ENCODE results near the gene KRT86.

The KRT86 gene

DNA sequence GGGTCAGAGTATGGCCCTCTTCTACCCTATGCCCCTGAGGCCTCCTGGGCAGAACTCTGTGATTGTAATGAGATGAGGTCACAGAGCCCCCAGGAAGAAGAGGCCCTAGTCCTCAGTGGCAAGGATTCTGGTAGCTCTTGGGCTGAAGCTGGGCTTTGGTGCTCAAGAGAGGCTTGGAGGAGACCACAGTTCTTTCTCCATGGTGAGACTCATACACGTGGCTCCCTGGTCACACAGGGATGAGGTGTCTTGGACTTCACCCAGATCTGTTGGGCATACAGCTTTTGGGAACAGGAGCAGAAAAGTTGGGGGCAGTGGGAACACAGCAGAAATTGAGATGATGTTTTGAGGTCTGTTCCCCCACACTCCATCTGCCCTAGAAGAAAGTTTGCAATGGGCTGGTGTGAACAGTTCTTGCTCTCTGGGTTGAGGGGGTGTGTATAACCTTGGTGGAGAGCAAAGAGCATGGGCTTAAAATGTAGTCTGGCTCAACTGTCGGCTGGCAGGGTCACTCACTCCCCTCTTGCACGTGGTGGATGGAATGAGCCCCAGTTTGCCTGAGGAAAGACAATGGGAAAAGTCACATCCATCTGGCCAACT, at the start of gene KRT86:
TSS of gene KRT86 (plus strand) at position 125 of the 600 bp plus-strand sequence. CDS start 27,272 bp downstream, outside the sequence.
- DNase-seq (ENCODE audit: low spot score) = no peak

DNA sequence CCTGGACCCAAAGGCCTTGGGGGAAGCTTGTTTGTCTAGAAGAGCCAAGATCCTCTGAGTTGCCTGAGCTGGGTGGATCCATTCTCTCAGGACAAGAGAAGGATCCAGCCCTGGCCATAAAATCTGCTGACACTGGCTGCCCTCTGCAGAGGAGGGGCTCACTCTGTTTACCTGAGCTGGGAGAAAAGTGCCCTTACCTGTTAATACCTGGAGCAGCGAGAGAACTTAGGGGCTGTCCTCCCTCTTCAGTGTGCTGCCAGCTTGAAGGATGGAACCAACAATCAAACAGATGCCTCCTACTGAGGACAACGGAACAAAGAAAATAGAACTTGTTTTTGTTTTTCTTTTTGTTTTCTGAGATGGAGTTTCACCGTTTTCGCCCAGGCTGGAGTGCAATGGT, 48.7 kb upstream of the KRT86 start:
- DNase-seq (ENCODE audit: low spot score) = no peak

DNA sequence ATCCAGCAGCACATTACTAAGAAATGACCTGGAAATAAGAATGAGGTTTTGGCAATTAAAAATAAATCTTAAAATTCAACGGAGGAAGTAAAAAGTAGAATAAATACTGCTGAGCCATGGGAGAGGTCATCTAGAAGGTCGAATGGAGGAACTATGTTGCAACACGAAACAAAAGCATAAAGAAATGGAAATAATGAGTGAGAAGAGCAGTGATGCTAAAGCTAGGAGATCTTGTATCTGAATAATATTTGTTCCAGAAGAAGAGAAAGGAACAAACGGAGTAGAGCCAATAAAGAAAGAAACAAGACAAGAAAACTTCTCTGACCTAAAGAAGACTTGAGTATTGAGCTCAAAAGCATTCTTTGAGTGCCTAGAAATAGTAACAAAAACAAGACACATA, 48.0 kb upstream of the KRT86 start:
- DNase-seq (ENCODE audit: low spot score) = no peak

DNA sequence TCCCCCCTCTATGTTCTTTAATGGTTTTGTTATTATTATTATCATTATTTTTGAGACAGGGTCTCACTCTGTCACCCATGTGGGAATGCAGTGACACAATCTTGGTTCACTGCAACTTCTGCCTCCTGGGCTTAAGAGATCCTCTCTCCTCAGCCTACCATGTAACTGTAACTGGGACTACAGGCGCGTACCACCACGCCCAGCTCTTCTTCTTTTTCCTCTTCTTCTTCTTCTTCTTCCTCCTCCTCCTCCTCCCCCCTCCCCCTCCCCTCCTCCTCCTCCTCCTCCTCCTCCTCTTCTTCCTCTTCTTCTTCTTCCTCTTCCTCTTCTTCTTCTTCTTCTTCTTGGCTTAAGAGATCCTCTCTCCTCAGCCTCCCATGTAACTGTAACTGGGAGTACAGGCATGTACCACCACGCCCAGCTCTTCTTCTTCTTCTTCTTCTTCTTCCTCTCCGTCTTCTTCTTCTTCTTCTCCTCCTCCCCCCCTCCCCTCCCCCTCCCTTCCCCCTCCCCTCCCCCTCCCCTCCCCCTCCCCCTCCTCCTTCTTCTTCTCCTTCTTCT, 46.8 kb upstream of the KRT86 start:
- no peak for DNase-seq (ENCODE audit: low spot score)

DNA sequence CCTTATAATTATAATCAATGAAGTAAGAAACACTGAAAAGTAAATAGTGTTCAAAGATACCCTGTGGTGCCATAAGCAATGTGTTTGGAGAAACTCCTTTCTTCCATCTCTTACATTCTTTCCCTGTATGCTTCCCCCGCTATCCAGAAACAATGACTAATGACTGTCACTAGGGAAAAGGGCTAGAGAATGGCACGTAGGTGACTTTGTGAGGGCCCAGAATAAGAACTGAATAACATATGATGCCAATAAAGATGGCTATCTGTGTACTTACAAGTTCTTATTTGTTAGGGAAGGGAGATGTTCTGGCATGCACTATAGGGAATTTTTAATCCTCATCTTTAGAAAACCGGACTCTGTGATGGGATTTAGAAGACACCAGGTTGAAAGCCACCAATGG, 46.1 kb upstream of the KRT86 start:
- no peak for DNase-seq (ENCODE audit: low spot score)

DNA sequence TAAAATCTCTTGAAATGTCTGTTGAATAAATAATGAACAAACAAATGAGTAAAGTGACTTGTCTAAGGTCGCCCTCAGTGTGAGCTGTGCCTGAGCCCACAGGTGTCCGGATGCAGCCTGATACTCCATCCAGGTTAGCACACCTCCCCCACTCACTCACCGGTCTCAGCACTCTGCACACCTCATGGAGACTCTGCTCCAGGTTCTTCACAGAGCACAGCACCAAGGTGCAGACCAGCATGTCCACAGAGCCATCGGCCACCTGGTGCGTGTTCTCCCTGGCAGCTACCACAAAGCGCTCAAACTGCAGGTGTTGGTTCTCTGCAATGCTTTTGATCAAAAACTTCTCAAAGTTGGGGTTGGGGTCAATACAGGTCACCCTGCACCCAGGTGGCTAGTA, 45.5 kb upstream of the KRT86 start:
- DNase-seq (ENCODE audit: low spot score) = no peak

DNA sequence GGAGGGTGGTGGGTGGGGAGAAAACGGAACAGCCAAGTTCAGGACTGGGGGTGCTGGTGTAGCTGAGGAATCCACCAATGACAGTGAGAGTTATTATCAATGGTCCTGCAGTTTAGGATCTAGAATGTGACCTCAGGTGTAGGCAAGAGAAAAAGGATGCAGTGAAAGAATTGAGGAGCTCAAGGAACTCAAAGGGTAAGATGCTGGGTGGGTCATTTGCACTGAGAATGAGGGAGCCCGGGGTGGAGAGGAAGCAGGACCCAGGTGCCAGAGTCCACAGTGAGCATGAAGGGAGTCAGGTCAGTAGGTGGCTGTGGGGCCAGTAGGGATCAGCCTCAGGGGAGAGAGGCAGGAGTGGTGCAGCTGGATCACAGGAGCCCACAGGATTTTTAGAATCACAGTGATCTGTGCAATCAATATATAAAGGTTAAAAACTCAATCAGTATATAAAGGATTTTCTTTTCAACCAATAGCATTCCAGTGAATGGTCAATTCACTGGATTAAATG, 44.6 kb upstream of the KRT86 start:
- DNase-seq (ENCODE audit: low spot score) = no peak

DNA sequence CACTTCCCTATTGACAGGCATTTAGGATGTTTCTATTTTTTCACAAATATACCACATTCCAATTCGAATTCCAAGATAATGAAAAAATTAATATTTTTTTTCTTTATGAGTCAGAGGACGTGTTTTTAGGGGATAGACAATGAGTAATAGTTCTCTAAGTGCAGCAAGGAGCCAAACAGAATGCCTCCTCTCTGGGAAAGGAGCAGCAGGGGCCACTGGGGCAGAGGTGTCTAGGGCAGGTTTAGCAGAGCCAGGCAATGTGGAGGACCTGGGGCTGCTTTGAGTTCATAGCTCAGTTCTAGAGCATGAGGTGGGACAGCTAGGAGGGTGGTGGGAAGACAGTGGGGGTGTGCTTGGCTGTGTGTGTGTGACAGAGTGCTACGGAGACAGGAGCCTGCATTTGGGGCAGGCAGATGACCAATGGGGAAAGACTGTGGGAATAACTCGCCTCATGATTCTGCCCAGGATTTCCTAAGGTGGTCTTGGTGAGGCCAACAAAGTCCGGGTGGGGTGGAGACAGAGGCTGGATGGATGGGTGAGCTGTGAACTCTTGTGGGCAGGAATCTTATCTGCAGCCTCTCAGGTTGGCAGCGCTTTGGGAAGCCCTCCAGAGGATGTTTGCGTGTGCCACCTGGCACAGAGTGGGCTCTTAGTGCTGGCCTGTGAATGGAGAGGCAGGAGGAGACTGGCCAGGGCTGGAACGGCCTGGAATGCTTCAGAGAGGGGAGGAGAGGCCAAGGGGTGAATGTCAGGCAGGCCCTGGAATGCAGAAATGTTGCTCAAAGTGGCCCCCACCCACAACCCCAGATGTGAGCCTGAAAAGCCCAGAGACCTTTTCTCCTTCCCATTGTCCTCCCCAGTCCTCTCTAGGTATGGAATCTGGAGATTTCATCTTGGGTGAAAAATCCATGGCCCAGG, 43.8 kb upstream of the KRT86 start:
- no peak for DNase-seq (ENCODE audit: low spot score)

DNA sequence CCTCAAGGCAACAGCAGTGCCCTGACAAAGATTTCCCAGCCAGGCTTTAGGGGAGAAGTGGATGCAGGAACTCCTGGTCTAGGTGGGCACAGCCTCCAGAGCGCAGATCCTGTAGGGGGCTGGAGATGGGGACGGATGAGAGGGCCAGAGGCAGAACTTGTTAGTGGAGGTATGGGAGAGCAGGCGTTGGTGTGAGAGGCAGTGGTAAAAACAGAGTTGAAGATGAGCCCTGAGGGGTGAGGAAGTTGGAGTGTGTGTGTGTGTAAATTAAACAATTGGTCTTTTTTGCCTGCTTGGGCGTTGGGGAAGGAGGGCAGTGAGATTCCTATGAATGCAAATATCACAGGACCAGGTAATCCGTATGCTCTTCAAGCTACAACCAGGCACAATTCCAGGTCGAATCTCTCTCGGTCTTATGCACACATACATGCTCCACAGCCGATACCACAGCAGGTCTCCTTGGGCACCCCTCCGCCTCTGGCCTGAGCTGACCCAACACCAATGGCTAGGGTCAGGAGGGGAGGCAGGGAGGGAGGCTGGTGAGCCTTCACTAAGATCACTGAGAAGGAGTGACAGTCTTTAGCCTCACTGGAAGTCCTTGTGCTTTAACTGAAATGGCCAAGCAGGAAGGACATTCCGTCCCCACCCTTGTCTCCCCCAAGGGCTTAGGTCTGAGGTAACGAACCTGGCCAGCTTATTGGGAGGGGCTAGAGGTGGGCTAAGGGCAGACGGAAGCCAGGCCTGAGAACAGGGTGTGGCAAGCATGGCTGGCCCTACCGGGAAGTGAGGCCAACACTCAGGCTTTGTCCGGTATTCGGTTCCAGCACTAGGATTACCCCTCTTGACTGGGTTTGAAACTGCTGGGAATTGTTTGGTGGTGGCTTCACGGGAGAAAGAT, 42.9 kb upstream of the KRT86 start:
- no peak for DNase-seq (ENCODE audit: low spot score)

DNA sequence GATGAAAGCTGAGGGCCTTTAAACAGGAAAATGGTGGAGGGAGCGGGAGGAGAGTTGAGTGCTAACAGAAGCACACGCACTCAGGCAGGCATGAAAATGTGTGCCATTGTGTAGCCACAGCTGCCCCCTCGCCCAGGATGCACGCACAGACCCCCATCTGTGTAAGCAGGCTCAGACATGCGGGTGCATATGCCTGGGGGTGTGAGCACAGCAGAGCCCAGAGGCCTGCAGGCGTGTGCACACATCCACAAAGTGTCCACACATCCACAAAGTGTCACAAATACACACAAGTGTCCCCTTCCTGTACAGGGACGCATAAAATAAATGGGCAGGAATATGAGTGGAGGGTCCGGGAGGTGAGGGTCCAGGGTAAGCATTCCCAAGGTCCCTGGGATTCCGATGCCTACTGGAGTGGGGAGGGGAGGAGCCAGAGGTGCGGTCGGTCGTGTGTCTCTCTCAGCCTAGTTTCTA, 42.2 kb upstream of the KRT86 start:
- no peak for DNase-seq (ENCODE audit: low spot score)

DNA sequence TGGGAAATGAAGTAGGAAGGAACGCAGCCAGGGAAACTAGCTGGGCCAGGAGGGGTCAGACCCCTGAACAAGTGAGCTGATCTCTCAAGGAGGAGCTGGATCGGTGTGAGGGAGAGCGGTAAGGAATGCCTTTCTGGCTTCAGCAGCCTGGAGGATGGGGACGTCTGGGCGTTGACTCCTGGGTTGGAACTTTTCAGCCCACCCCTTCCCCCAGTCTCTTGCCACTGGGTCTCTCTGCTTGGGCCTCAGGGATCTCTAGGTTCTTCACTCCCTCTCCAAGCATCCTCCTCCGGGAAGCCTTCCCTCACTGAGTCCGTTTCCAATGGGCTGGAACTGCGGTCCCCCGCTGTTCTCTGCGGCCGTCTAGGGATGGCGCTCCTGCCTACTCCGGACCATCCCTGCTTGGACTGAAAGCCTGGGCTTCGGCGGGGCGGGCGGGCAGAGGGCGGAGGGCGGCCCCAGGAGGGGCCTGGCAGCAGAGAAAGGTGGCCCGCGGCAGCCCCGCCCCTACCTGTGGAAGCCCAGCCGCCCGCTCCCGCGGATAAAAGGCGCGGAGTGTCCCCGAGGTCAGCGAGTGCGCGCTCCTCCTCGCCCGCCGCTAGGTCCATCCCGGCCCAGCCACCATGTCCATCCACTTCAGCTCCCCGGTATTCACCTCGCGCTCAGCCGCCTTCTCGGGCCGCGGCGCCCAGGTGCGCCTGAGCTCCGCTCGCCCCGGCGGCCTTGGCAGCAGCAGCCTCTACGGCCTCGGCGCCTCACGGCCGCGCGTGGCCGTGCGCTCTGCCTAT, 41.6 kb upstream of the KRT86 start, which contains the start of gene KRT7:
TSS of gene KRT7 (plus strand) at position 570 of the 788 bp plus-strand sequence. CDS start at position 624, 54 bp downstream.
- no peak for DNase-seq (ENCODE audit: low spot score)

DNA sequence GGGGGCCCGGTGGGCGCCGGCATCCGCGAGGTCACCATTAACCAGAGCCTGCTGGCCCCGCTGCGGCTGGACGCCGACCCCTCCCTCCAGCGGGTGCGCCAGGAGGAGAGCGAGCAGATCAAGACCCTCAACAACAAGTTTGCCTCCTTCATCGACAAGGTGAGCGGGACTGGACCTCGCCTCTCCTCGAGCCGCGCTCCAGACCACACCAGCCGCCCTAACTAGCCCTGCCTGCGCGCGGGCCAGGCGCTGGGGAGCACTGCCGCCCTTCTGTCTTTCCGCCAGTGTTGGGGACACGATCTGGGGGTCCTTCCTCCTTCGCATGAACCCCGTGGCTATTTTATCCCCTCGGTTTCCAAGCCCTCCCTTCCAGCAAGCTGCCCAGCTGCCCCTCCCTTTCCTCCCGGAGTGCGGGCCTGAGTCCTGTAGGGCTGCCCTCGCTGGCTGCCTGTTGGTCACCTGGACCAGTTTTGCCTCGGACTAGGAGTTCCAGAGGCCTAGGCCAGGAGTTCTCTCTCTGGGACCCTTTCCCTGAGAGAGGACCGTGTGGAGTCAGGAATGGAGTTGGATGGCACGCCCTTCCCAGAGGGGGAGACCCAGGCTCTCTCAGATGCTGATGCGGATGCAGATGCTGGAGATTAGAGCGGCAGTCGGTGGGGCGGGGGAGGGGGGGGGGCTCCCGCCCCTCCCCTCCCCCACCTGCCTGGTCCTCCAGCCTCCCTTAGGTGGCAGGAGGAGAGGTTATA, 40.8 kb upstream of the KRT86 start:
- DNase-seq (ENCODE audit: low spot score) = no peak

DNA sequence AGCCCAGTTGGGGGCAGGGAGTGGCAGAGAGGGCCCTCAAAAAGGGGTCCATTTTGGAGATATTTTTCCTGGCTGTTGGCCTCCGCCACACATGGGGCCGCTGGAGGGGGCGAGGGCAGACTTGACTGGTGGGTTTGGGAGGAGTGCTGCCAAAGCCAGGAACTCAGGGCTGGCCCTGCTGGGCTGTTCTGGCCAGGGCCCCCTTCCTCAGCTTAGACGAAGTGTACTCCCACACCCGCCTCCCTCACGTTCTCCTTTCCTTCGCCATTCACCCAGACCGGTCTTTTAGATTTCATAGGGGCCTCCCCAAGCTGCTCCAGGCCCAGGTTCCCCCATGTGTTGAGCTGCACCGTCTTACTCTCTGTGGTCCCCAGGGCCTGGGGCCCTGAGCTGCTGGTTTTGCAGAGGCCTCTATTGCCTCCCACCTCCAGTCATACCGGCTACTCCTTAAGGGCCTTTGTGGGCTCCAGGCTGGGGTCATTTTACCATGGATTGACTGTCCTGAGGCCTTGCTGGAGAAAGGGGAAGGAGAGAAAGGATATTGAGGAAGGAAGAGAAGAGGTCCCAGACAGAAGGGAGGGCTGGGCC, 40.1 kb upstream of the KRT86 start:
- DNase-seq (ENCODE audit: low spot score) = no peak

DNA sequence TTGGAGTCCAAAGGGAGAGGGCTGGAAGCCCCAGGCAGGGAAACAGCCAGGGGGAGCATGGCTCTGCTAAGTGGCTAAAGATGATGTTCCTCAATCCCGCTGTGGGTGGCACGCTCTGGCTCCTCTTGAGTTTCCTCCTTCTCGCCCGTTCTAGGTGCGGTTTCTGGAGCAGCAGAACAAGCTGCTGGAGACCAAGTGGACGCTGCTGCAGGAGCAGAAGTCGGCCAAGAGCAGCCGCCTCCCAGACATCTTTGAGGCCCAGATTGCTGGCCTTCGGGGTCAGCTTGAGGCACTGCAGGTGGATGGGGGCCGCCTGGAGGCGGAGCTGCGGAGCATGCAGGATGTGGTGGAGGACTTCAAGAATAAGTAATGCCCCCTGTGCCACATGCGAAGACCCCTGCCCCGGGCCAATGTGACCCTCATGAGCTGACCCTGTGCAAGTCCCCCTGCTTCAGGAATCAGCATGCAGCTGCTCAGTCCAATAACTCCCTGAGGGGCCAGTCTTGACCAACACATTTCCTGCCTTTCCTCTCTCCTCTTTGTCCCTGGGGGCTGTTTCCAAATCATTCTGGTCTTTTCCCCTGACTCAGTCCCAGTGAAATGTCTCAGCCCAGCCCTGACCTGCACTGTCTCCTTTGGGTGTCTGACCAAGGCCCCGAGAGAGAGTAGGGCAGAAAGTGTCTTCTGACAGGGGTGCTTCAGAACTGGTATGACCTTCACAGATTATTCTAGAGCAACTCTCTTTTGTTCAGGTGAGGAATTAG, 39.3 kb upstream of the KRT86 start:
- no peak for DNase-seq (ENCODE audit: low spot score)

DNA sequence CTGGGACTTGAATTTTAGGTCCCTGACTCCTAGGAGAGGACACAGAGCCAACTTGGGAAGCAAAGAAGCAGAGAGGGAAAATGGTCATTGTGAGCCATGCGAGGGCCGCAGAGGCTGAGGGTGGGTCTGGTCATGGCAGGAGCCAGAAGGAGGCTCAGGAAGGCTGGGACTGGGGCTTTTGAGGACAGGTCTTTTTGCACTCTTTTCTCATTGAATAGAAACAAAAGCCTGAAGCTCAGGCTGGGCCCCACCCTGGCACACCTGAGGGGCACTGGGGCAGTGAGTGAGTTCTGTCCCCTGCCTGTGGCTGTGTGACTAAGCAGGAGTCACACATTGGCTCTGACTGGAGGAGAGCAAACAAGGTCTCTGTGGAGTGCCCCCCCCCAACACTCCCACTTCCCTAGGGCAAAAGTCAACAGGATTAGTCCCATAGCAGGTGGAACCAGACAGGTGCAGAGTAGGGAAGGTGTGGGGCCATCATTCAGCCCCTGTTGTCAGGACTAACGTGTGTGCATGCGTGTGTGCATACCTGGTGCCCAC, 38.6 kb upstream of the KRT86 start:
- no peak for DNase-seq (ENCODE audit: low spot score)

DNA sequence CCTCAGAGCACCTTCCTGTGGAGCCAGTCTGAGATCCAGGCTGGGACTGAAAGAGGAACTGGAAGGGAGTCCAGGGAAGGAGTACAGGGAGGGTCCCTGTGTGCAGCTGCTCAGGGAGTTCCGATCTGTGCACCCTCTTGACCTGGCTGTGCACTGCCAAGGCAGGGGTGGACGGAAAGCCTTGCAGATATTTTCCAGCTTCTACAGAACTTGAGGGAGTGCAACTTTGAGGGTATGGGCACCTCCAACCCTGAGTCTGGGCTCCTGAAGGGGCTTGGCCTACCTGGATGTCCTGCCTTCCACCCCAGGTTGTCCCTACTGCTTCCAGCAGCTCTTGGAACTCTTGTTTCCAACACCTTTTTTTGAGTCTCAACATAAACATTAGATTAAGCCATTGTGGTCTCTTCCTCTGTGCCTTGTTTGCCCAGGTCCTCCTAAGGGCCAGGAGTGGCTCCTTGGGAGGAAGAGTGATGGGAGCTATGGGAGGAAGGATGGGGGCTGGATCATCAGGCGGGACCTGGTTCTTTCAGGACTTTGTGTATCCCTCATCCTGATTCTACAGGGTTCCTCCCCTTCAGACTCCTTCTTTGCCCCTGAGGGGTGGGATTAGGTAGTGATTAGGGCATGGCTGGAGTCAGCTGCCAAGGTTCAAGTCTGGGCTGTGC, 37.9 kb upstream of the KRT86 start:
- no peak for DNase-seq (ENCODE audit: low spot score)

DNA sequence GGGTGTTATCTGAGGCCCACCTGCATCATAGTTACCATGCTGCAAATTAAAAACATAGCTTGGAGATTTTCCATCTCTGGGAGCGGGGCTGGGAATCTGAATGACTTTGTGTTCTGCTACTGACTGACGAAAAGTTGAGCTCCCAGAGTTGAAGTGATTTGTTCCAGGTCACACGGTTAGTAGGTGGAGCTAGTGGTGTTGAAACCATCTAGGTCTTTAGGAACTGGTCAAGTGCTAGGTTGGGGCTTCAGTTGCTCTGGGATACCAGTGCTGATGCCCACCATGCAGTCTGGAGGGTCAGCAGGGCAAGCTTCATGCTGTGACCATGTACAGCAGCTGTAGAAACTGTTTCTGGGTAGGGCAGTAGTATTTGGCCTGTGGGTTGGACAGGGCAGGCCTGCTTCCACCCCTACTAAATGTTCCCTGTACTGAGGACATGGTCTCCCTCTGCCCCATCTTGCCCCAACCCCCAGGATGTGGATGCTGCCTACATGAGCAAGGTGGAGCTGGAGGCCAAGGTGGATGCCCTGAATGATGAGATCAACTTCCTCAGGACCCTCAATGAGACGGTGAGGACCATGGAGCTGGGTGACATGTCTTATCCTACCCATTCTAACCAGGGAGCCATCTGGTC, 36.1 kb upstream of the KRT86 start:
- no peak for DNase-seq (ENCODE audit: low spot score)
